ENCODE measurements around the gene INTS11.

DNA sequence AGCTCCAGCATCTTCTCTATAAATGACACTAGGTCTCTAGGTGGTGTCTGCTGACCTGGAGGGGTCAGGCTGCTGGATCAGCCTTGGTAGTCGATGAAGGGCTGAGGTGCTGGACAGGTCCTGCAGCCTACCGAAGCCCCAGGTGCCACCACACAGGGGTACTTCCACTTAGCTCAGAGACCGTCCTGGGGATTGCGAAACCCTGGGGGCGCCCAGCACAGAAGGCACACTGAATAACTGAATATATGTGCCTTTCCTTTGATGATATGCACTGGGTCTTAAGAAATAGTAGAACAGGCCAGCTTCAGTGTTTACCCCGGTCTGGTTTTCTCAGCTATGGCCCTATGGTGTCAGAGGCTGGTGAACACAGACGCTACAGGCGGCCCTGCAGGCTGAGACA lies 61.7 kb downstream of the INTS11 start:
- TF ChIP-seq, protein P1, sequence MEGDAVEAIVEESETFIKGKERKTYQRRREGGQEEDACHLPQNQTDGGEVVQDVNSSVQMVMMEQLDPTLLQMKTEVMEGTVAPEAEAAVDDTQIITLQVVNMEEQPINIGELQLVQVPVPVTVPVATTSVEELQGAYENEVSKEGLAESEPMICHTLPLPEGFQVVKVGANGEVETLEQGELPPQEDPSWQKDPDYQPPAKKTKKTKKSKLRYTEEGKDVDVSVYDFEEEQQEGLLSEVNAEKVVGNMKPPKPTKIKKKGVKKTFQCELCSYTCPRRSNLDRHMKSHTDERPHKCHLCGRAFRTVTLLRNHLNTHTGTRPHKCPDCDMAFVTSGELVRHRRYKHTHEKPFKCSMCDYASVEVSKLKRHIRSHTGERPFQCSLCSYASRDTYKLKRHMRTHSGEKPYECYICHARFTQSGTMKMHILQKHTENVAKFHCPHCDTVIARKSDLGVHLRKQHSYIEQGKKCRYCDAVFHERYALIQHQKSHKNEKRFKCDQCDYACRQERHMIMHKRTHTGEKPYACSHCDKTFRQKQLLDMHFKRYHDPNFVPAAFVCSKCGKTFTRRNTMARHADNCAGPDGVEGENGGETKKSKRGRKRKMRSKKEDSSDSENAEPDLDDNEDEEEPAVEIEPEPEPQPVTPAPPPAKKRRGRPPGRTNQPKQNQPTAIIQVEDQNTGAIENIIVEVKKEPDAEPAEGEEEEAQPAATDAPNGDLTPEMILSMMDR (IDR thresholded peaks at IDR 0.05; ENCODE audit: low read length): no peak
- no peak for TF ChIP-seq EZH2 (IDR thresholded peaks at IDR 0.05; ENCODE audit: borderline replicate concordance, low read length)

Measured in OCI-LY1 (cell line).